ENCODE data around the gene DDR2. TPM values are rescaled to one million over a fixed set of nuclear protein-coding genes. Genes with fewer than 3 reads are reported as not detected.

DDR2 gene
- total RNA-seq, 2 experiments from 2014 or later, result 0.22 to 0.42 TPM

DNA sequence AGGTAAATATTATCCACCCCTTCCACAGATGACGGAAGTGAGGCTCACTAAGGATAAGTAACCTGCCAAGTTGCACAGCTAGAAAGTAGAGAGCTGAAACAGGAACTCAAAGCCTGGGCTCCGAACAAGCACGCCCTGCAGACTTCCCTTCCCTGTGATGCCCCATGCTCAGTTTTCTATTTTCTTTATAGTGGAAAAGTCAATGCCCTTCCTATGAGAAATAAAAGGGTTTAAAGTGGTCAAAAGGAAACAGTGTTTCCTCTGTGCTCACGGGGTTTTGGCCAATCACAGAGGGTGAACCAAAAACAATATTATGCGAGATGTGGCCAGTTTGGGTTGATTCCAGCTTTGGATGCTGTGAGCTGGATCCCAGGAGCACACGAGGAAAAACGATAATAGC lies 44.5 kb downstream of the DDR2 start:
- ChIA-PET CTCF (interaction anchor here (0.6 kb wide), 1 partner anchor 63 kb away, joined by 3 read pairs; no protein-coding TSS in a partner anchor), POLR2A (no interaction called here)
- H3K27ac ChIP-seq (ENCODE audit: low read depth in 1 of 2, low read length in 2 of 2), result no peak overlapping the region
- Mint-ChIP-seq H3K9me3 (no peaks in the 10 kb centered on the region), H3K27me3 (no peaks in the 10 kb centered on the region), H3K4me1 (ENCODE audit: low read depth) (no peaks in the 10 kb centered on the region), H3K27ac (no peak overlapping the region), H3K4me3 (no peak overlapping the region), H3K36me3 (ENCODE audit: low read depth) (no peaks in the 10 kb centered on the region)
- no peak overlapping the region for H3K4me3 ChIP-seq (ENCODE audit: low read length)
- intact Hi-C loops (cut with DNase I, micrococcal nuclease), result no loop called here
- DNase-seq, result no peak
- ATAC-seq (ENCODE audit: poor library complexity), result no peak
- TF ChIP-seq, protein P1, sequence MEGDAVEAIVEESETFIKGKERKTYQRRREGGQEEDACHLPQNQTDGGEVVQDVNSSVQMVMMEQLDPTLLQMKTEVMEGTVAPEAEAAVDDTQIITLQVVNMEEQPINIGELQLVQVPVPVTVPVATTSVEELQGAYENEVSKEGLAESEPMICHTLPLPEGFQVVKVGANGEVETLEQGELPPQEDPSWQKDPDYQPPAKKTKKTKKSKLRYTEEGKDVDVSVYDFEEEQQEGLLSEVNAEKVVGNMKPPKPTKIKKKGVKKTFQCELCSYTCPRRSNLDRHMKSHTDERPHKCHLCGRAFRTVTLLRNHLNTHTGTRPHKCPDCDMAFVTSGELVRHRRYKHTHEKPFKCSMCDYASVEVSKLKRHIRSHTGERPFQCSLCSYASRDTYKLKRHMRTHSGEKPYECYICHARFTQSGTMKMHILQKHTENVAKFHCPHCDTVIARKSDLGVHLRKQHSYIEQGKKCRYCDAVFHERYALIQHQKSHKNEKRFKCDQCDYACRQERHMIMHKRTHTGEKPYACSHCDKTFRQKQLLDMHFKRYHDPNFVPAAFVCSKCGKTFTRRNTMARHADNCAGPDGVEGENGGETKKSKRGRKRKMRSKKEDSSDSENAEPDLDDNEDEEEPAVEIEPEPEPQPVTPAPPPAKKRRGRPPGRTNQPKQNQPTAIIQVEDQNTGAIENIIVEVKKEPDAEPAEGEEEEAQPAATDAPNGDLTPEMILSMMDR (IDR thresholded peaks at IDR 0.05), result no peak
- no peaks in the 10 kb centered on the region for H3K36me3 ChIP-seq (ENCODE audit: insufficient read depth, low read length)
- no peaks in the 10 kb centered on the region for H3K27me3 ChIP-seq (ENCODE audit: control insufficient read depth in 1 of 2, insufficient read depth in 2 of 2, low read length in 2 of 2)
- H3K4me1 ChIP-seq (ENCODE audit: insufficient read depth, low read length), result no peaks in the 10 kb centered on the region
- no peaks in the 10 kb centered on the region for H3K9me3 ChIP-seq (ENCODE audit: control insufficient read depth in 1 of 2, insufficient read depth in 1 of 2, low read length in 2 of 2)

DNA sequence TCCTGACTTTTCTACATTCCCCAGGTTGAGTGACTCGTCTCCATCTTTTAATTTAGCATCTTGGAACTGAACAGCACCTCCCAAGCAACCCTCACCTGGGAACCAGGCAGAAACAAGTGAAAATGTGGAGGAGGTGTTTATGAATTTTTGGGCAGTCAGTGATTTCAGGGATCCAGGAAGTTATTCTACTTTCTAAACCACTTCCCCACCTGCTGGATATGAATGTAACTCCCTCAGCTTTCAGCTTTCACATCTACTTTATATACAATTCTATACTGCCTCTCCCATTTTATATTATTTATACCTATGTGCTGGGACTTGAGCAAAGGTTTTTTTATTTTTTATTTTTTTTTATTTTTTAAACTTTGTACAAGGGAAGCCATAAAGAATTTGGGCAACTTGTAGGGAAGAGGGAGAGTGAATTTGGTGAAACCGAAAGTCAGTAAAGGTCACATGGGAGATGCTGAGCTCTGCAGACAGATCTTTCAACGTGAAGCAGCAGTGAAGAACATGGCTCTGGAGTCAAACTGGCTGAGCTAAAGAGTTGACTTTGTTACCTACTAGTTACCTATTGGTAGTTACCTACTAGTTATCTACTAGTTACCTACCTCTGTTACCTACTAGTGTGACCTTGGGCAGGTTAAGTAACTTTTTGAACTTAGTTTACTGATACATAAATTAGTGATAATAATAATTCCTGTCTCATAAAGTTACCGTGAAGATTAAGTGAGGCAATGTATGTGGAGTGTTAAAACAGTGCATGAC lies 45.5 kb downstream of the DDR2 start:
- no peaks in the 10 kb centered on the region for H3K36me3 ChIP-seq (ENCODE audit: insufficient read depth, low read length)
- TF ChIP-seq, protein P1 (IDR thresholded peaks at IDR 0.05), result no peak
- no peak for ATAC-seq (ENCODE audit: poor library complexity)
- H3K9me3 Mint-ChIP-seq, result no peaks in the 10 kb centered on the region
- H3K4me3 ChIP-seq (ENCODE audit: low read length), result no peak overlapping the region
- H3K27me3 Mint-ChIP-seq, result no peaks in the 10 kb centered on the region
- no peaks in the 10 kb centered on the region for H3K4me1 Mint-ChIP-seq (ENCODE audit: low read depth)
- intact Hi-C loops (cut with DNase I, micrococcal nuclease), result no loop called here
- H3K9me3 ChIP-seq (ENCODE audit: control insufficient read depth in 1 of 2, insufficient read depth in 1 of 2, low read length in 2 of 2), result no peaks in the 10 kb centered on the region
- no peaks in the 10 kb centered on the region for H3K36me3 Mint-ChIP-seq (ENCODE audit: low read depth)
- POLR2A ChIA-PET, result no interaction called here
- no peak for DNase-seq
- CTCF ChIA-PET, result no interaction called here
- H3K27me3 ChIP-seq (ENCODE audit: control insufficient read depth in 1 of 2, insufficient read depth in 2 of 2, low read length in 2 of 2), result no peaks in the 10 kb centered on the region
- no peak overlapping the region for H3K4me3 Mint-ChIP-seq
- no peaks in the 10 kb centered on the region for H3K4me1 ChIP-seq (ENCODE audit: insufficient read depth, low read length)
- no peak overlapping the region for H3K27ac ChIP-seq (ENCODE audit: low read depth in 1 of 2, low read length in 2 of 2)
- H3K27ac Mint-ChIP-seq, result no peak overlapping the region

DNA sequence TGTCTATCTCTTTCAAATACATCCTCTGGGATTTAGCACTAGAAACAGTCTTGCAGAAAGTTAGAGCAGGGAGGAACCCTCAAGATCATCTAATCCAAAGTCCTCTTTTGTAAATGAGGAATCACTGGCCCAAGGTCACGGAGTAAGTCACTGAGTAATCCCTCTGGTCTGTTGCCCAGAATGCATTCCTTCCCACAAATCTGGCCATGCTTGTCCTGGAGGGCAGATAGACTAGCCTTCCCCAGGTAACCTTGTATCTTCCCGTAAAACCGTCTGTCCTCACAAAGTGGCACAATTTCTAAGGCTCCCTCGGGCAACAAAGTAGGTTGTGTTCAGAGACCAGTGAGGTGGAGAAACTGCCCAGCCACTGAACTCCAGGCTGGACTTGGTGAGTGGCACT lies 46.2 kb downstream of the DDR2 start:
- Histone ChIP-seq H3K27ac (ENCODE audit: low read depth in 1 of 2, low read length in 2 of 2) (no peak overlapping the region), H3K4me1 (ENCODE audit: insufficient read depth, low read length) (no peaks in the 10 kb centered on the region), H3K9me3 (ENCODE audit: control insufficient read depth in 1 of 2, insufficient read depth in 1 of 2, low read length in 2 of 2) (no peaks in the 10 kb centered on the region), H3K36me3 (ENCODE audit: insufficient read depth, low read length) (no peaks in the 10 kb centered on the region), H3K27me3 (ENCODE audit: control insufficient read depth in 1 of 2, insufficient read depth in 2 of 2, low read length in 2 of 2) (no peaks in the 10 kb centered on the region), H3K4me3 (ENCODE audit: low read length) (no peak overlapping the region)
- DNase-seq, result no peak
- H3K27ac Mint-ChIP-seq, result no peak overlapping the region
- no peak for ATAC-seq (ENCODE audit: poor library complexity)
- H3K4me3 Mint-ChIP-seq, result no peak overlapping the region
- H3K27me3 Mint-ChIP-seq, result no peaks in the 10 kb centered on the region
- no peaks in the 10 kb centered on the region for H3K9me3 Mint-ChIP-seq
- TF ChIP-seq, protein P1 (IDR thresholded peaks at IDR 0.05), result no peak
- POLR2A ChIA-PET, result no interaction called here
- no peaks in the 10 kb centered on the region for H3K36me3 Mint-ChIP-seq (ENCODE audit: low read depth)
- CTCF ChIA-PET, result no interaction called here
- intact Hi-C loops (cut with DNase I, micrococcal nuclease), result no loop called here
- H3K4me1 Mint-ChIP-seq (ENCODE audit: low read depth), result no peaks in the 10 kb centered on the region

Data from CD4-positive, alpha-beta T cell (primary cell).